HG02588 (cell line): Measurements from ENCODE around the gene MAML3.

Experiments
- ATAC-seq: cut with Tn5 transposase; IDR thresholded peaks from one replicate; pipeline ENCODE4 v1.9.1; 2021; ENCODE audit warnings: mild to moderate bottlenecking, moderate library complexity; ENCODE audit not compliant: unreplicated experiment

The MAML3 gene

DNA sequence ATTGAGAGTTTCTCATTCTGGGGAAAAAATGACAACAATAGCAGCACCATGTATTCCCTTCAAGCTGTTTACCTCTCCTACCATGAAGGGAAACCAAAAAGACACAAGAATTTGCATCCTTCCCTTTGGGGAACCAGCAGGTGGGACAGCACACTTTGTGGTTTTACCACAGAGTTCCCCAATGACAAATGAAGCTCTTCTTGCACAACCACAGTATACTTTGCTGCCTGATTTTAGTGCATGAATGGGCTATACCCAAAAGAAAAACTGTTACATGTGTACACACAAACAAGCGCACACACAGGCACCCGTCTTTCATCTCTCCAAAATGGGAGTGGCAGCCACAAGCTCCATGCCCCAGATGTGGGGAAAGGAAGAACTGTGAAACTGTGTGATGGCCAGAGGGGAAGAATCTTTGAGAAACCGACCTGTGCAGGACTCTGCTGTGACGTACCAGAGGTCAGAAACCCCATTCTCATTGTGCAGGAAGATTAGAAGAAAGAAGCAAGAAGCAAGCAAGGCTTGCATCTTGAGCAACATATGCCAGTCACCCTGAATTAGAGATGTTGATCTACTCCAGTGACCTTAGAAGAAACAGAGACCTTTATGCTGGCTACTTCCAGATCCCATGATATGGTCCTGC is 2.7 kb upstream of the MAML3 start:
- ATAC-seq, result peak; percentile 81

DNA sequence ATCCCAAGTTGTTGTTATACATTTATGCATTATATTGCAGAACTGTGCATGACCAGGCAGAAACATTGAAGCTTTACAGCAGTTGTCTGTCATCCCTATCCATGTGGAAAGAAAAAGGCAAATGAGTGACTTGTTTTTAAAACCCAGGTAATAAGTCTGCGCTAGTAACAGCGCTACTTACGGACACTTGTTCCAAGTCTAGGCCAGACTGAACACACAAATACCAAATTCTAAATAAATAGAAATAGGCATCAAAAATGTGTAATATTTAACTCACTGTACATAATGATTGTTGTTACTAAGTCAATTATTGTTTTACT is 548 bp upstream of the MAML3 start:
- no peak for ATAC-seq

DNA sequence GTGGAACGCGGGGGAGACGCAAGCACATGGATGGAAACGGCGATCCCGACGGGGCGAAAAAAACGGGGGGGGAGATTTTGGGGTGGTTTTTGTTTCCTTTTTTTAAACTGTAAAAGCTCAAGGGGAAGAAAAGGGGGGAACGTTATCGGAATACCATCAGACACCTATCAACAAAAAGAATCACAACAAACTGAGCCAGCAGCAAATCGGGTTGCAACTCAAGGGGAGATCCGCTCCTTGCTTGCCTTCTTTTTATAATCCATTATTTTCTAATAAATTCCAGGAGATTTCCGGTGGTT is 616 bp downstream of the MAML3 start:
- no peak for ATAC-seq

DNA sequence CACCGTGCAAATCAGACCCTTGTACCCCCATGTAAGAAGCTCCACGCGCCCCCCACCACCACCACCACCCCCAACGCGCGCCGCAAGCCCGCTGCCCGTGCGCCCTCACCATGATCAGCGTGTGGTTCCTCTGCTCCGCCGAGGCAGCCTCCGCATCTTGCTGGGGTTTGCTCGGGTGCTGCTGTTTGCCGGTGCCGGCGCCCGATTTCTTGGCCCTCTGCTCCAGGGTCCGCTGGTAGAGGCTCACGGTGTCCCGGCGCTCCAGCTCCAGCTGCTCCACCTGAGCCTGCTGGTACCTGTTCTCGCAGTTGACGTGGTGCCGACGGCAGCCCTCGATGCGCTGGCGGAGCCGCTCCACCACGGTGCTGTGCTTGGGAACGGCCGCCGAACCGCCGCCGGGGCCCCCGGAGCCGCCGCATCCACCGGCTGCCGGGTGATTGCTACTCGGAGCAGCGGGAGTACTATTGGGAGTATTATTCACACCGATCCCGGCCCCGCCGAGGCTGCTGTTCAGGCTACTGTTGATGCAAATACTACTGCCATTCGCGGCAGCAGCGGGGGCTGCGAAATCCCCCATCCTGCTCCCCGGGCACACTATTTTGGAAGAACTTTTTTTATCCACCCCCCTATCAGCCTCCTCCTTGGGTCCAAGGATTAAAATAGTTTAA is 1.1 kb downstream of the MAML3 start:
- no peak for ATAC-seq

DNA sequence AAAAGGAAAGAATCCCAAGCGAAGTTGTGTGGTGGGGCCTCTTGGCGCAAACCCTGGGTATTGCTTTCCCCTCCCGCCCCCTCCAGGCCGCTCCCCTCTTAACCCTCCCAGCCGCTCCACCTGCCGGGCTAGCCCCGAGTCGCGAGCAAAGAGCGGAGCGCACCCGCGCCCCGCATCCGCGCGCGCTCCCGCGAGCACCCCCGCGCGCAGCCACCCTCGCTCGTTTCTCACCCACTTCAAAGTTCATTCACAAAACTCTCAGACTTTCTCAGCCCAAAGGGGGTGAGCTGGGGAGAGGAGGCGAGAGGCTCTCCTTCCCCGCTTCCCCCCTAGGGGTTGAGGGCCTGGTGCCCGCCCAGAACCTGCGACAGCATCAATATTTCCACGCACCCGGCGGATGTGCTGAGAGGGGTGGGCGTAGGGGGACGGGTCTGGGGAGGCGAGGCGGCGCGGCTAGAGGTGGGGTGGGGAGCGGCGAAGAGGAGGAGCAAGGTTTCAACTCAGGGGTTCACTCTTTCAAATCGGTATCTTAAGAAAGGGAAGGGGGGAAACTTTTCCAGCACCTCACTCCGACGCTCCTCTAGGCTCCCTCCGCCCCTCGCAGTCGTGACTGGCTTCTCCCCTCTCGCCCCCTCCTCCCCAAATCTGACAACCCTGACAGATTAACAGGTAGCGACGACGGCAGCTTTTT is 1.8 kb downstream of the MAML3 start:
- ATAC-seq, result no peak

DNA sequence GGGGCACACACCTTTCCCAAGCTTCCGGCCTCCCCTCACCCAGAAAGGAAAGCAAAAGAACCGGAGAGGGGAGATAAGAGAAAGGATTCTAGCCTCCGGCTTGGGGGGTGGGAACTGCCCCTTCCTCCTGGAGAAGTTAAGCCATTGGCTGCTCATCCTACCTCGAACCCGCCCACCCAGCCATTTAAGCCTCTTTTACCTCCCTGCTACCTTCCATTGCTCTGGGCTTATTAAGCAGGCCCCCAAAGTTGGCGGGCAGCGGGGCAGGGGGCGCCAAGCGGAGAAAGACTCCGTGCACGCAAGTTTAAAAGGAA is 2.3 kb downstream of the MAML3 start:
- ATAC-seq, result no peak

DNA sequence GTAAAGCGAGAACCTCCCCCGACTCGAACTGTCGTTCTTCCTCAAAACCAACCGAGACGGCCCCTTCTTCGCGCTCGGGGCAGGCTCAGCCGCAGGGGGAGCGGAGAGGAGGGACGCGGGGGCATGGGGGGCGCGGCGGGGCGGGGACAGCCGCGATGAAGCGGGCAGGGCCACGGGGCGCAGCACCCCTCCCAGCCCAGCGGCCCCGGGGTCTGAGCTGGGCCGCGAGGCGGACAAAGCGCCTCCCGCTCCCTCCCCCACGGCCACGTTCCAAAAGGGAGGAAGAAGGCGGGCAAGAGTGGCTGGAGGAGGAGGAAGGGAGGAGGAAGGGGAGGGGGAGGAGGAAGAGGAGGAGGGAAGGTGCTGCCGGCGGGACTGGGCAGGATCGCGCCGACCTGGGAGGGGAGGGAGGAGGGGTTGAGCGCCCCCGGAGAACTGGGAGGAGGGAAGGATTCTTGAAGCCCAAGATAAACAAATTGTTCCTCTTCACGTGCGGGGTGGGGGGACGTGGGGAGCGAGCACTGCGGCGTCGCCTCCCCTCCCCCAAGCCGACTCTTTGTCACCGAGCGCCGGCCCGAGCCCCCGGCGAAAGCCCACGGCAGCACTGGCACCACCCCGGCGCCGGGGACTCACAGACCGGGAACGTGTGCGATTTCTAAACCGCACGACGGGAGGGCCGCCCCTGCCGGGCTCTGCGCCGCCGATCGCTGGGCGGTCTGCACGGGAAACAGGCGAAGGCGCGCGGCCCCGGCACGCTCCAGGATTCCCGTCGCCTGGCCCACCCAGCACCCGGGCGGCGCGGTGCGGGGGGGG is 2.9 kb downstream of the MAML3 start:
- ATAC-seq, result no peak

DNA sequence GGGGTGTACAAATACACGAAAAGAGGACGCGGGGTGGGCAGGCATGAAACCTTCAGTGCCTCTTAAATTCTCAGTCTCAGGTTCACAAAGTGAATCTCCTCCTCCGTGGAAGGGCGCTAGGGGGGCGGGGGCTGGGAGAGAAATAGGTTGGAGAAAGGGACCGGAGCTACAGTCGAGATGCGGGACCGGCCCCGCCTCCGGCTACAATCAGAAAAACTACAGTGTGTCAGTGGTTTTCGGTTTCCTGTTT is 3.4 kb downstream of the MAML3 start:
- ATAC-seq, result no peak

DNA sequence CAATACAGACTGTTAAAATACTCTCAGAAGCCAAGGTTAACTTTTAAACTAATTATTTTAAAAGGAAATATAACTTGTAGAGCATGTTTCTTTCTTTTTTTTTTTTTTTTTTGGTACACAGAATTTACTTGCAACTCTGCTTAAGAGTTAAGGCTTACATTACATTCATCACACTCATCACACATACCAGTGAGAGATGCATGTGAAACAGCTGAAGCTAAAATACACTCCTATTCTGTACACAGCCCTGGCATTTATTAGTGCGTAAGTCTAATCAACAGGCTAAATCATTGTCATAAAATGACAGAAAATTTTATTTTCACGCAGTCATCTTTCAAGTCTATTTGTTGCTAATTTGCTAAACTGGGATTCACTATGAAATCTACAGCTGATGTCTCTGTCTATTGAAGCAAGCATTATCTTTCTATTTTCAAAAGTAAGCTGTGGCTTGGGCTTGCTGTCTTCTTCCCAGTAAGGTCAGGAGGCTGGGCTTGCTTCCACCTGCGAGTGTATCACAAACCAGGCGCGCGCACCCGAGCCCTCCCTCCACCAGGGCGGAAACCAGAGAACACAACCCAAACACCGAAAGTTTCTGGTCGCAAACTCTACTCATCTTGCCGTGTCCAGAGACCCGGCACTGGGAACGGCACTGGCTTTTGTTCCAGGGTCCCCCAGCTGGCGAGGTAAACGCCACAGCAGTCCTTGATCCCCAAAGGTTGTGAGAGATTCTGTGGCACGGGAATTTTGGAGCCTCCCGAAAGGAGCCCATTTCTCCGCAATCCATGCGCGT is 3.9 kb downstream of the MAML3 start:
- ATAC-seq, result no peak

DNA sequence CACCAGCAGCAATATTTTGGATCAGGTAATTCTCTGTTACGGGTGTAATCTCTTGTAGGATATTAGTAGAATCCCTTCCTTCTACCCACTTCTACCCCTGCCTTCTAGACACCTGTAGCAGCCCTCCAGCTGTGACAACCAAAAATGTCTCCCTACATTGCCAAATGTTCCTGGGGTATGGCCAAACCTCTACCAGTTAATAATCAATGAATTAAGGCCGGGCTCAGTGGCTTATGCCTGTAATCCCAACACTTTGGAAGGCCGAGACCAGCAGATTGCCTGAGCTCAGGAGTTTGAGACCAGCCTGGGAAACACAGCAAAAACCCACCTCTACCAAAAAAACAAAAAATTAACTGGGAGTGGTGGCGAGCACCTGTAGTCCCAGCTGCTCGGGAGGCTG is 9.9 kb downstream of the MAML3 start:
- no peak for ATAC-seq

DNA sequence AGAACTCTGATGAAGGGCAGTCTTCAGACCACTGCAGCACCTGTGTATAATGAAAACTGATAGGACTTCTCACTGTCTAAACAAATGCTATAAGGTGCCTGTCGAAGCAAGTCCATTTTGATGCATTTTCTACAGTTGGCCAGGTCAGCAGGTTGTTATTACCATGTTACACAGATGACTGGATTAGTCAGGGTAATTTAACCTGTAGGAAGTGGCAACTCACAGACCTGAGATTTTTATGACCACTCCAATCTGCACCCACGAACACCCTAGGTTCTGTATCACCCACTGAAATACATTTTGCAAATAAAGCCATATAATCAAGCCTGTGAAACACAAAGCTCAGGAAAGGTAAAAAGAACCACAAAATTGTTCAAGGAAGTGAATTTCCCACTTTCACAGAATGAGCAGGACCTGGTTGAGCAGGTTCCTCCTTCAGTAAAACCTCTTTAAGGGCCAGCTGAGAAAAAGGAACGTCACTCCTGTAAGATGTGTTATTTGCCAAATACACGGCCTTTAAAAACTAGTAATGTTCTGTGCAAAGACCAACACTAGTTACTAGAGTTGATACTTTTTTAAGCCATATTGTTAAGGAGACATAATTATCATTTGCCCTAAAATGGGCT is 12.7 kb downstream of the MAML3 start:
- ATAC-seq, result no peak

DNA sequence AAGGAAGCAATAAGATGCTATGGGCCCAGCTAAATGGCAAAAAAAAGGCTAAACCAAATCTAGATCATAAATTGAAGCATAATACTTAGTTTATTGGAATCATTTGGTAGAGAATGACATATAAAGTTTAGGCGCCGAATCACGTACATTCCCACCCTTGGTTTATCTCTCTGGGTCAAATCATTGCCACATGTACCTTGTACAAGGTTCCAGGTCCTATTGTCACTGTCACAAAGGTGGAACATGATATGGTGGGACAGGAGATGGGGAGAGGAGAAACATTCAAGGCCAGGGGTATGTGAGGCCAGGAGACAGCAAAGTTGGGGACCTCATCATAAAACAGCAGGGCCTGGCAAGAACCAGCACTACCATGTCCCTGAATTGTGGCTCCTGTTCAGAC is 13.4 kb downstream of the MAML3 start:
- no peak for ATAC-seq

DNA sequence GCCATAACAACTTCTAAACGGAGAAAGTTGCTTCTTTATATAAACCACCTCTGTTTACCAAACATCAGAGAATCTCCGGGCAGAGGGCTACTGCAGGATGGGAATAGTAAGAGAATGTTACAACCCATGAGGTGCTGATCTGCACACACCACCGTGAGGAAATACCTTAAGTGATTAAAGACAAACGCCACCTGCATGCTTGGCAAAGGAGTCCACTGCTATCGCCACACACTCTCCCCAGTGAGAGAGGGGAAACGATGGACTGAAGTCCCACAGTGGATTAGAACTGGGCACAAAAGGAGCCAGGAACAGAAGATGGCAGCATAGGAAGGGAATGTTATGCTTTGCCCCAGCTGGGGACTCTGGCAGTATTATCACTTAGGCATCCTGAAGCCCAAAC is 15.6 kb downstream of the MAML3 start:
- ATAC-seq, result no peak

DNA sequence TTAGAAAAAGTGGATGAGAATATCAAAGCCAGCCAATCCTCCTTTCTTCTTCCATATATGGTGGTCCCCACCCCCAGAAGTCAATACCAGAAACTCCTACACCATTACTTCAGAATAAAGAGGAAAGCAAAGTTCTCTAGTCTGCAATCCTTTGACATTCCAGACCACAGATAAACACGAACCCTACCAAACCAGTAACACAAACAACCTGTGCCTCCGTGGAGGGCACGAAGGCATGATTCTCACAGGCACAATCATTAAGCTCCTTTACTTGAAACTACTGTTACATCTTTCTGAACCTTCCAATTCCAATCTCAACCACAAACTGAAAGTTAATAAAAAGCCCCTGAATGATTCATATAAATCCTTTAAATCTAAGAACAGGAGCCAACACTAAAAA is 16.3 kb downstream of the MAML3 start:
- no peak for ATAC-seq

DNA sequence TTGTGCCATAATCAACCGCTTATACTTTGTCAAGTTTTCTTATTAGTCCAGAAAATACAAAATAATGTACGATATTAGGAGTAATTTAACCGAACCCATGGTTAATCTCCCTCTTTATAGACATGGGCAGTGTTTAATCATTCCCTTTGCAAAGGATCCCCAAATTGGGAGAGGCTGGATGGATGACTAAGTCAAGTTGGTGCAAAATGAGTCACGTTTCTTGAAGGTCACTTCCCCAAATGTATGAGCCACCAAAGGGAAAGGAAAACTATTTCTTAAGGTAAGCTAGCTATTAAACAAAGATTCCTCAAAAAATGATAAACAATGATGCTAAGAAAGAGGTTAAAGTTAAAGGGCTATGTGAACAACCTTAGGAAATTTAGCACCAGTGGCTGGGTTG is 17.5 kb downstream of the MAML3 start:
- no peak for ATAC-seq

DNA sequence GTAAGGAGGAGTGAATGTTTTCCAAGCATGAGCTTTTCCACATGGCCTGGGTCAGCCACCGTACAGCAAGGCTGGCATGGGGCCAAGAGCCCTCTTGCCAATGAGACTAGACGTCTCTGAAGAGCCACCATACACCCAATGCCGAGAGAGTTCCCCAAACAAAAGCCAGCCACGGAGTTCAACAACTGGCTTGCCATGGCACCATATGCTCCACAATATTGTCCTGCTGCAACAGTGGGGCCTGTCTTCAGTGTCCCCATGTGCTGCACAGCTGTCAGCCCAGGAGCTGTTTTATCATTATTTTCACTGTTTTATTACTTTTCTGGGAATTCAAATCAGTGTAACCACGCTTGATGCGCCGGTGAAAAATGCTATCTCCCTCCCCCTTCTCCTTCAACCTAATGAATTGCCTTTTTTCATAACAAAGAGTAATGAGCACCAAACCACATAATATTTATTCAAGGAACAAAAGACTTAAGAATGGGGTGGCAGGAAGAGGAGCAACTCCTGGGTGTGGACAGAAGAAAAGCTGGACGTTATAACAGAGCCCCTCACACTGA is 18.4 kb downstream of the MAML3 start:
- no peak for ATAC-seq

DNA sequence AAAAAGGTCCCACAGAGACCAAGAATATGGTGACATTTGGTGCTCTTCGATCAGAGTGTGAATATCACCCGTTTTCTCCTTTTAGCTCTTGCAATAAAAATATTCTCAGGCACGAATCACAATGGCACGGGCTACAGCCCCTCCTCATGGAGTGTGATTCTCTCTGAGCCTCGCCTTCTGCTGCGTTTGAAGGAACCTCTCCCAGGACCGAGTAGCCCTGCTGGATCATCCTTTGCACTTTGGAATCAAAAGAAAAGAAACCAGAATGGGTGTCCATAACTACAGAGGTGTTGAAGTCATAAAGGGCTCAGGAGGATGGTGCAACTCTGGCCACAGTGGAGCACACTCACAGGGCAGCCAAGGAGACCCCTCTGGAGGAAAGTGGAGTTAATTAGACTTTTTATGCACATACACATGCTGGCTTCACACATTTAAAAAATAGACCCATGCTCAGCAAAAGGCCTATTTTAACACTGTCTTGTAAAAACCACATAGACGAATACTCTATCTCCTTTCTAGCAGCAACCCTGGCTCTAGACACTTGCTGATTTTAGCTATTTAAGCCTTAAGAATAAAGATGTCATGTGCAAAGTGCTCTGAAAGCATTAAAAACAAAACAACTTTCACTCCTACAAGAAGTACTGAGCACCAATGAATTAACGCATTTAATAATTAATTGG is 19.1 kb downstream of the MAML3 start:
- ATAC-seq, result no peak

DNA sequence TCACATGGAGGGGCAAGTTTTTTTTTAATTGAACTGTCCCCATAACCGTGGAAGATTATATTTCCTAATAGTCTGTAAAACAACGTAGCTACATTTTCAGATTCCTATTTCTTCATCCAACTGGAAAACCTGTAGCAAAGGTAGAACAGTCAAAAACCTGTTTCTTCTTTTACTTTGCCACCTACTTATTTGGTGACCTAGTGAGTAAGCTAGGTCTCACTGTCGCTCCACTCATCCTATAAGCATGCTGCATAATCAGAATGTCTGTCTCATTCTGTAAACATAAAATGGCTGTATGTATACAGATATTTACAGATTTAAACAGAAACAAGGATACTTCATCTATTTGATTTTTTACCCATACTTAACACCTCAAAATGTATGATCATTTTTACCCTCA is 20.4 kb downstream of the MAML3 start:
- no peak for ATAC-seq

DNA sequence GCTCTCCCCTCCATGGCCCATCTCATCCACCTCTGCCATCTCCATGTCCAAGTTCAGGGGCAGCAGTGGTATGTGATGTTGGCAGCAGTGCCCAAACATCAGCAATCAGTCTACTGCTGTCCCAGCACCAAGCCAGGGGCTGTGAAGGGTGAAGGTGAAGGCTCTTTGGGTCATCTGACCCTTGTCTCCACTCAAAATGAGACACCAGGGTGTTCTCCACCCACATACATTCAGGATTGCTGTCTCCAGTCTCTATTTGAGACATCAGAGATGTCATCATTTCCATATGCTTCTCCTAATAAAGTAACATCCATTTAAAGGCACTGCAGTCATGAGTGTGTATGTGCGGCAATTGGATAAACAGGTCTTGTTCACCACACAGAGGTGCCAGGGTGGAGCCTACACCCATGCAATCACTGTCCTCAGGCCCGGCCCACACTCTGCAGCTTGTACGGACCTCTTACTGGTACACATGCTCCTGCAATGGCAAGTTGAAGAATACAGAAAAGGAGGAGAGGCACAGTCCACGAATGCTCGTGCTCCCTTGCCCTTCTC is 22.2 kb downstream of the MAML3 start:
- no peak for ATAC-seq

DNA sequence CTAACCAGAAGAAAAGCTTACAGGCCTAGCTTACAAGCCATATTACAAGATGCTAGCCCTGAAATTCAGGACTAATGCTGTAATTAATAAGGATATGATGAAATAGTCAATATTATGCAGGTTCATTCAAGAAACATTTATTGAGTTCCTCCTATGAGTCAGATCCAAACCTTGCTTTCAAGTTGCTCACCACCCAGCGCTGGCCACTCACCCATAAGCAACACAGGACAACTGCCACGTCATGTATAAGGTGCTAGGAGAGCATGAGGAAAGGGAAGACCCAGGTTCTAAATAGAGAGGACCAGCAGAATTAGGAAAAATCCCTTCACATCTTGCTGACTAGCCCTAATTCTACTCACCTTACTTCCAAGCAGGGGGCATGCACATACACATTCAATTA is 23.3 kb downstream of the MAML3 start:
- no peak for ATAC-seq
